WI38 (cell line): ENCODE data around the gene DAZAP1.
A peak's percentile ranks its signal among the peaks of the same experiment; 100 is the strongest.

Experiments used
- H3K4me3 ChIP-seq: 2 replicates; pipeline ENCODE4 v1.5.1; 2011; ENCODE audit warnings: low read depth, mild to moderate bottlenecking, control low read depth, low read length
- CTCF ChIP-seq: IDR thresholded peaks from 2 replicates; pipeline ENCODE4 v1.5.1; 2012; ENCODE audit warnings: low read depth, mild to moderate bottlenecking, control low read depth, low read length

DAZAP1 gene

GRCh38 chr19:1407528-1408299 is at the start of gene DAZAP1:
DAZAP1 (plus strand) TSS chr19:1407586; CDS start chr19:1407774, 188 bp downstream.
- no peak for TF ChIP-seq CTCF
- H3K4me3 ChIP-seq: peak within 1 kb of the TSS; percentile 89

GRCh38 chr19:1360126-1360817 is 47.1 kb upstream of the DAZAP1 start:
- H3K4me3 ChIP-seq: no peak overlapping the region; the same call in 1 of the 2 replicates
- no peak for TF ChIP-seq CTCF

GRCh38 chr19:1360818-1361461 is 46.4 kb upstream of the DAZAP1 start:
- peak overlapping the region; percentile 43 for H3K4me3 ChIP-seq
- no peak for TF ChIP-seq CTCF

- peak overlapping the region; percentile 43 for H3K4me3 ChIP-seq
- TF ChIP-seq CTCF: no peak
Observed at GRCh38 chr19:1361601-1362386, 45.6 kb upstream of the DAZAP1 start.

- no peak overlapping the region for H3K4me3 ChIP-seq
- TF ChIP-seq CTCF: no peak
Observed at GRCh38 chr19:1362387-1363257, 44.8 kb upstream of the DAZAP1 start.

GRCh38 chr19:1363599-1363998 is 43.8 kb upstream of the DAZAP1 start:
- no peak for TF ChIP-seq CTCF
- H3K4me3 ChIP-seq: no peak overlapping the region
